Spinal cord (tissue), 10 donors: ENCODE data around the gene CNTN5. TPM values are rescaled to one million over a fixed set of nuclear protein-coding genes. Genes with fewer than 3 reads are reported as not detected.

Experiments
- DNase-seq, 6 donors: peaks; one replicate each; pipeline versions ENCODE4 v3.0.0 to v3.0.0-alpha.2; 2013 to 2015; ENCODE audit warnings: low spot score in 6 of 6, low read depth in 4 of 6
- H3K27ac ChIP-seq: one replicate; pipeline ENCODE4 v1.5.1; 2013; ENCODE audit warnings: low read depth, low read length, control low read depth
- H3K27me3 ChIP-seq: one replicate; pipeline ENCODE4 v1.6.1; 2013; ENCODE audit warnings: low read length; ENCODE audit not compliant: control insufficient read depth, insufficient read depth
- H3K36me3 ChIP-seq: one replicate; pipeline ENCODE4 v1.6.1; 2013; ENCODE audit warnings: low read length; ENCODE audit not compliant: control insufficient read depth, insufficient read depth
- H3K4me1 ChIP-seq: one replicate; pipeline ENCODE4 v1.6.1; 2013; ENCODE audit warnings: low read length; ENCODE audit not compliant: control insufficient read depth, insufficient read depth
- H3K4me3 ChIP-seq: one replicate; pipeline ENCODE4 v1.5.1; 2013; ENCODE audit warnings: low read depth, low read length, control low read depth
- H3K9me3 ChIP-seq: one replicate; pipeline ENCODE4 v1.6.1; 2013; ENCODE audit warnings: low read length; ENCODE audit not compliant: control insufficient read depth, insufficient read depth
- WGBS: methylation state at CpG from one replicate; pipeline ENCODE4 v1.1.5; 2013; ENCODE audit warnings: missing lambda C conversion rate; ENCODE audit not compliant: insufficient coverage; 5-methylcytosine and 5-hydroxymethylcytosine counted together
- polyA plus RNA-seq, 2 donors: library from polyadenylated mRNA; unstranded; fragments of 120-200 nt; gene quantifications; one replicate each; pipeline ENCODE4 v1.2.1, GENCODE V29; 2013; ENCODE audit not compliant: insufficient read length in 2 of 2
- total RNA-seq, 2 donors: library from RNA; depleted of rRNA in 1 of 2; stranded (reverse); fragments of 120-200 nt in 1 of 2; fragments of >200 nt in 1 of 2; gene quantifications; one replicate each; pipeline versions ENCODE4 v1.2.3 to v1.2.4, GENCODE V29; 2013 to 2014
- donor health status: healthy.

CNTN5 gene
- total and polyA plus RNA-seq, 4 donors: 8.4 to 24.8 (median 12.0) TPM

GRCh38 chr11:99343117-99343516 is 322.4 kb downstream of the CNTN5 start:
- H3K36me3 ChIP-seq: no peaks in the 10 kb centered on the region
- DNase-seq: peak in 1 of 6 donors; percentile 30
- H3K27ac ChIP-seq: no peak overlapping the region
- H3K4me1 ChIP-seq: no peaks in the 10 kb centered on the region
- no peaks in the 10 kb centered on the region for H3K27me3 ChIP-seq
- 33% methylated on average over 1 of the region's 2 CpGs for WGBS
- H3K9me3 ChIP-seq: peaks cover 3% of the 10 kb centered on the region
- no peak overlapping the region for H3K4me3 ChIP-seq

GRCh38 chr11:99349151-99349673 is 328.5 kb downstream of the CNTN5 start:
- peak in 2 of 6 donors; percentile 20 to 25 for DNase-seq
- 100% methylated on average over 1 of the region's 5 CpGs for WGBS
- H3K4me1 ChIP-seq: no peaks in the 10 kb centered on the region
- no peaks in the 10 kb centered on the region for H3K9me3 ChIP-seq
- H3K27ac ChIP-seq: no peak overlapping the region
- H3K36me3 ChIP-seq: no peaks in the 10 kb centered on the region
- H3K4me3 ChIP-seq: no peak overlapping the region
- no peaks in the 10 kb centered on the region for H3K27me3 ChIP-seq

- H3K36me3 ChIP-seq: no peaks in the 10 kb centered on the region
- no CpG with 5 or more reads among the region's 1 CpG for WGBS
- no peaks in the 10 kb centered on the region for H3K4me1 ChIP-seq
- no peaks in the 10 kb centered on the region for H3K9me3 ChIP-seq
- no peak overlapping the region for H3K27ac ChIP-seq
- DNase-seq: peak in 1 of 6 donors; percentile 85
- no peaks in the 10 kb centered on the region for H3K27me3 ChIP-seq
- no peak overlapping the region for H3K4me3 ChIP-seq
Observed at GRCh38 chr11:99351624-99352023, 330.9 kb downstream of the CNTN5 start.

- Histone ChIP-seq H3K36me3 (no peaks in the 10 kb centered on the region), H3K9me3 (no peaks in the 10 kb centered on the region), H3K27me3 (no peaks in the 10 kb centered on the region), H3K4me1 (no peaks in the 10 kb centered on the region), H3K27ac (no peak overlapping the region), H3K4me3 (no peak overlapping the region)
- DNase-seq: no peak
- WGBS: 79% methylated on average over 3 of the region's 5 CpGs
Observed at GRCh38 chr11:99352642-99353041, 331.9 kb downstream of the CNTN5 start.

- WGBS: 47% methylated on average over 6 of the region's 7 CpGs
- H3K36me3 ChIP-seq: no peaks in the 10 kb centered on the region
- H3K27ac ChIP-seq: no peak overlapping the region
- peak in 2 of 6 donors; percentile 62 to 67 for DNase-seq
- no peaks in the 10 kb centered on the region for H3K27me3 ChIP-seq
- no peaks in the 10 kb centered on the region for H3K9me3 ChIP-seq
- no peak overlapping the region for H3K4me3 ChIP-seq
- no peaks in the 10 kb centered on the region for H3K4me1 ChIP-seq
Observed at GRCh38 chr11:99366546-99366945, 345.8 kb downstream of the CNTN5 start.

- Histone ChIP-seq H3K36me3 (no peaks in the 10 kb centered on the region), H3K4me3 (no peak overlapping the region), H3K4me1 (no peaks in the 10 kb centered on the region), H3K27me3 (no peaks in the 10 kb centered on the region), H3K27ac (no peak overlapping the region), H3K9me3 (no peaks in the 10 kb centered on the region)
- peak in 3 of 6 donors; percentile 7 to 75 (median 49) for DNase-seq
- WGBS: 12% methylated on average over 4 of the region's 5 CpGs
Observed at GRCh38 chr11:99368583-99368982, 347.8 kb downstream of the CNTN5 start.

- H3K36me3 ChIP-seq: no peaks in the 10 kb centered on the region
- H3K4me1 ChIP-seq: no peaks in the 10 kb centered on the region
- DNase-seq: peak in 4 of 6 donors; percentile 28 to 83 (median 60)
- H3K27me3 ChIP-seq: no peaks in the 10 kb centered on the region
- H3K9me3 ChIP-seq: no peaks in the 10 kb centered on the region
- no peak overlapping the region for H3K27ac ChIP-seq
- no CpG with 5 or more reads among the region's 4 CpGs for WGBS
- H3K4me3 ChIP-seq: no peak overlapping the region
Observed at GRCh38 chr11:99370549-99371216, 349.9 kb downstream of the CNTN5 start.

- no peaks in the 10 kb centered on the region for H3K4me1 ChIP-seq
- H3K9me3 ChIP-seq: no peaks in the 10 kb centered on the region
- H3K36me3 ChIP-seq: no peaks in the 10 kb centered on the region
- no CpG with 5 or more reads among the region's 1 CpG for WGBS
- H3K4me3 ChIP-seq: no peak overlapping the region
- H3K27ac ChIP-seq: no peak overlapping the region
- no peak for DNase-seq
- no peaks in the 10 kb centered on the region for H3K27me3 ChIP-seq
Observed at GRCh38 chr11:99371257-99371656, 350.5 kb downstream of the CNTN5 start.

GRCh38 chr11:99376463-99376862 is 355.7 kb downstream of the CNTN5 start:
- no peak overlapping the region for H3K27ac ChIP-seq
- H3K4me3 ChIP-seq: no peak overlapping the region
- WGBS: no CpG with 5 or more reads among the region's 2 CpGs
- H3K9me3 ChIP-seq: no peaks in the 10 kb centered on the region
- no peak for DNase-seq
- no peaks in the 10 kb centered on the region for H3K36me3 ChIP-seq
- H3K27me3 ChIP-seq: no peaks in the 10 kb centered on the region
- H3K4me1 ChIP-seq: no peaks in the 10 kb centered on the region

- Histone ChIP-seq H3K9me3 (no peaks in the 10 kb centered on the region), H3K27ac (peak overlapping the region; percentile 29), H3K4me1 (no peaks in the 10 kb centered on the region), H3K27me3 (no peaks in the 10 kb centered on the region), H3K4me3 (no peak overlapping the region), H3K36me3 (no peaks in the 10 kb centered on the region)
- DNase-seq: peak in 5 of 6 donors; percentile 28 to 89 (median 52)
- WGBS: no CpG with 5 or more reads among the region's 4 CpGs
Observed at GRCh38 chr11:99383648-99384245, 363.0 kb downstream of the CNTN5 start.
